Karpas-422 (cell line): ENCODE measurements around the gene DPH6. TPM values are rescaled to one million over a fixed set of nuclear protein-coding genes. Genes with fewer than 3 reads are reported as not detected.

Experiments used
- DNase-seq: peaks from one replicate; pipeline ENCODE4 v3.0.0-alpha.2; 2015
- H2AFZ ChIP-seq: fragments of 200-600 bp; sonication (generic); 2 replicates; pipeline ENCODE4 v1.6.1; 2014; ENCODE audit warnings: antibody characterized with exemption, low read length, mixed read lengths
- H3K27ac ChIP-seq: fragments of 200-600 bp; sonication (generic); 2 replicates; pipeline ENCODE4 v1.5.1; 2014; ENCODE audit warnings: mild to moderate bottlenecking, low read length, moderate library complexity
- H3K27me3 ChIP-seq: fragments of 200-600 bp; sonication (generic); 2 replicates; pipeline ENCODE4 v1.6.1; 2014; ENCODE audit warnings: low read length, mixed read lengths
- H3K36me3 ChIP-seq: fragments of 200-600 bp; sonication (generic); 2 replicates; pipeline ENCODE4 v1.6.1; 2014; ENCODE audit warnings: low read length, mixed read lengths; ENCODE audit not compliant: insufficient read depth
- H3K4me1 ChIP-seq: fragments of 200-600 bp; sonication (generic); 2 replicates; pipeline ENCODE4 v1.6.1; 2014; ENCODE audit warnings: mild to moderate bottlenecking, low read length, mixed read lengths
- H3K4me2 ChIP-seq: fragments of 200-600 bp; sonication (generic); 2 replicates; pipeline ENCODE4 v1.6.1; 2014; ENCODE audit warnings: low read length, low read depth, mild to moderate bottlenecking; ENCODE audit not compliant: poor library complexity, severe bottlenecking
- H3K4me3 ChIP-seq: fragments of 200-600 bp; sonication (generic); 2 replicates; pipeline ENCODE4 v1.5.1; 2014; ENCODE audit warnings: mild to moderate bottlenecking, antibody characterized with exemption, low read length, mixed read lengths
- H3K79me2 ChIP-seq: fragments of 200-600 bp; sonication (generic); 2 replicates; pipeline ENCODE4 v1.6.1; 2014; ENCODE audit warnings: mild to moderate bottlenecking, low read length, mixed read lengths
- H3K9ac ChIP-seq: fragments of 200-600 bp; sonication (generic); 2 replicates; pipeline ENCODE4 v1.6.0; 2014; ENCODE audit warnings: low read length
- H3K9me2 ChIP-seq: fragments of 200-600 bp; sonication (generic), shearing (Covaris generic); replicated peaks from 2 replicates; pipeline ENCODE4 v1.6.0; 2014; ENCODE audit warnings: mild to moderate bottlenecking, low read length, moderate library complexity; ENCODE audit not compliant: insufficient read depth
- H3K9me3 ChIP-seq: fragments of 300-700, 200-600 bp; sonication (generic); 2 replicates; pipeline ENCODE4 v1.6.1; 2014; ENCODE audit warnings: low read length, mixed read lengths
- H4K20me1 ChIP-seq: fragments of 200-600 bp; sonication (generic); 2 replicates; pipeline ENCODE4 v1.6.1; 2014; ENCODE audit warnings: mild to moderate bottlenecking, antibody characterized with exemption, low read length, low read depth; ENCODE audit not compliant: insufficient read depth
- total RNA-seq: library from RNA; depleted of rRNA; stranded (reverse); fragments of >200 nt; shearing (Covaris generic); gene quantifications from 2 replicates; pipeline ENCODE4 v1.2.3, GENCODE V29; 2014; ENCODE audit warnings: low replicate concordance

The DPH6 gene
- total RNA-seq, 1 experiment from 2014 or later: 15.4 TPM

GRCh38 chr15:35477312-35478262, 68.4 kb downstream of the DPH6 start:
- no peak overlapping the region for H3K9ac ChIP-seq
- DNase-seq: no peak
- H3K36me3 ChIP-seq: no peaks in the 10 kb centered on the region
- H3K4me1 ChIP-seq: no peaks in the 10 kb centered on the region
- H3K9me2 ChIP-seq: no peaks in the 10 kb centered on the region
- H2AFZ ChIP-seq: no peak overlapping the region
- H3K4me3 ChIP-seq: no peak overlapping the region
- no peak overlapping the region for H3K27ac ChIP-seq
- H4K20me1 ChIP-seq: no peaks in the 10 kb centered on the region
- H3K27me3 ChIP-seq: no peaks in the 10 kb centered on the region
- no peaks in the 10 kb centered on the region for H3K9me3 ChIP-seq
- H3K4me2 ChIP-seq: no peak overlapping the region
- H3K79me2 ChIP-seq: no peaks in the 10 kb centered on the region

GRCh38 chr15:35471024-35471423, 74.9 kb downstream of the DPH6 start:
- H3K27me3 ChIP-seq: no peaks in the 10 kb centered on the region
- H3K4me1 ChIP-seq: no peaks in the 10 kb centered on the region
- H2AFZ ChIP-seq: no peak overlapping the region
- H4K20me1 ChIP-seq: no peaks in the 10 kb centered on the region
- DNase-seq: no peak
- H3K9me3 ChIP-seq: no peaks in the 10 kb centered on the region
- no peak overlapping the region for H3K27ac ChIP-seq
- no peak overlapping the region for H3K4me3 ChIP-seq
- no peaks in the 10 kb centered on the region for H3K9me2 ChIP-seq
- H3K79me2 ChIP-seq: no peaks in the 10 kb centered on the region
- H3K36me3 ChIP-seq: no peaks in the 10 kb centered on the region
- no peak overlapping the region for H3K4me2 ChIP-seq
- H3K9ac ChIP-seq: no peak overlapping the region

GRCh38 chr15:35470441-35470840, 75.5 kb downstream of the DPH6 start:
- no peak overlapping the region for H3K27ac ChIP-seq
- H3K4me1 ChIP-seq: no peaks in the 10 kb centered on the region
- no peak for DNase-seq
- no peaks in the 10 kb centered on the region for H4K20me1 ChIP-seq
- no peak overlapping the region for H2AFZ ChIP-seq
- H3K4me2 ChIP-seq: no peak overlapping the region
- H3K36me3 ChIP-seq: no peaks in the 10 kb centered on the region
- no peaks in the 10 kb centered on the region for H3K27me3 ChIP-seq
- H3K9ac ChIP-seq: no peak overlapping the region
- H3K4me3 ChIP-seq: no peak overlapping the region
- no peaks in the 10 kb centered on the region for H3K9me2 ChIP-seq
- no peaks in the 10 kb centered on the region for H3K79me2 ChIP-seq
- H3K9me3 ChIP-seq: no peaks in the 10 kb centered on the region

- H3K4me3 ChIP-seq: no peak overlapping the region
- H3K4me1 ChIP-seq: no peaks in the 10 kb centered on the region
- no peaks in the 10 kb centered on the region for H4K20me1 ChIP-seq
- no peak overlapping the region for H3K27ac ChIP-seq
- no peaks in the 10 kb centered on the region for H3K27me3 ChIP-seq
- H3K9me2 ChIP-seq: no peaks in the 10 kb centered on the region
- H3K36me3 ChIP-seq: no peaks in the 10 kb centered on the region
- H2AFZ ChIP-seq: no peak overlapping the region
- no peaks in the 10 kb centered on the region for H3K79me2 ChIP-seq
- no peak overlapping the region for H3K4me2 ChIP-seq
- no peak overlapping the region for H3K9ac ChIP-seq
- no peaks in the 10 kb centered on the region for H3K9me3 ChIP-seq
- no peak for DNase-seq
These were observed 79.5 kb downstream of the DPH6 start for GRCh38 chr15:35466476-35466875.

GRCh38 chr15:35465783-35466182, 80.2 kb downstream of the DPH6 start:
- H3K9me3 ChIP-seq: no peaks in the 10 kb centered on the region
- no peak overlapping the region for H3K4me3 ChIP-seq
- H3K9ac ChIP-seq: no peak overlapping the region

GRCh38 chr15:35460616-35461015, 85.3 kb downstream of the DPH6 start:
- no peak overlapping the region for H3K4me3 ChIP-seq
- no peaks in the 10 kb centered on the region for H3K27me3 ChIP-seq
- H3K4me1 ChIP-seq: no peaks in the 10 kb centered on the region
- no peaks in the 10 kb centered on the region for H3K36me3 ChIP-seq
- no peaks in the 10 kb centered on the region for H3K9me2 ChIP-seq
- no peaks in the 10 kb centered on the region for H4K20me1 ChIP-seq
- no peaks in the 10 kb centered on the region for H3K9me3 ChIP-seq
- H3K4me2 ChIP-seq: no peak overlapping the region
- no peak overlapping the region for H3K27ac ChIP-seq
- no peak overlapping the region for H2AFZ ChIP-seq
- no peaks in the 10 kb centered on the region for H3K79me2 ChIP-seq
- no peak for DNase-seq
- no peak overlapping the region for H3K9ac ChIP-seq

More at GRCh38 chr15:35465783-35466182, 80.2 kb downstream of the DPH6 start:
- Histone ChIP-seq H3K9me2 (no peaks in the 10 kb centered on the region), H3K4me2 (no peak overlapping the region), H3K79me2 (no peaks in the 10 kb centered on the region), H4K20me1 (no peaks in the 10 kb centered on the region), H3K36me3 (no peaks in the 10 kb centered on the region), H2AFZ (no peak overlapping the region), H3K4me1 (no peaks in the 10 kb centered on the region), H3K27ac (no peak overlapping the region), H3K27me3 (no peaks in the 10 kb centered on the region)
- DNase-seq: no peak

GRCh38 chr15:35458176-35458856, 87.6 kb downstream of the DPH6 start:
- H3K9me3 ChIP-seq: no peaks in the 10 kb centered on the region
- H3K4me3 ChIP-seq: no peak overlapping the region
- no peak overlapping the region for H3K27ac ChIP-seq
- no peak overlapping the region for H3K4me2 ChIP-seq
- DNase-seq: no peak
- no peaks in the 10 kb centered on the region for H3K79me2 ChIP-seq
- no peak overlapping the region for H2AFZ ChIP-seq
- H4K20me1 ChIP-seq: no peaks in the 10 kb centered on the region
- no peaks in the 10 kb centered on the region for H3K36me3 ChIP-seq
- no peaks in the 10 kb centered on the region for H3K27me3 ChIP-seq
- no peaks in the 10 kb centered on the region for H3K4me1 ChIP-seq
- H3K9me2 ChIP-seq: no peaks in the 10 kb centered on the region
- H3K9ac ChIP-seq: no peak overlapping the region

GRCh38 chr15:35455201-35455600, 90.8 kb downstream of the DPH6 start:
- H3K9ac ChIP-seq: no peak overlapping the region
- H3K9me3 ChIP-seq: no peaks in the 10 kb centered on the region
- no peak overlapping the region for H3K4me2 ChIP-seq
- H2AFZ ChIP-seq: no peak overlapping the region
- no peaks in the 10 kb centered on the region for H4K20me1 ChIP-seq
- no peak for DNase-seq
- no peaks in the 10 kb centered on the region for H3K79me2 ChIP-seq
- no peaks in the 10 kb centered on the region for H3K36me3 ChIP-seq
- no peaks in the 10 kb centered on the region for H3K4me1 ChIP-seq
- H3K27ac ChIP-seq: no peak overlapping the region
- no peaks in the 10 kb centered on the region for H3K27me3 ChIP-seq
- no peaks in the 10 kb centered on the region for H3K9me2 ChIP-seq
- no peak overlapping the region for H3K4me3 ChIP-seq
